KMS-11 (cell line): ENCODE measurements around the gene FITM1.
A peak's percentile ranks its signal among the peaks of the same experiment; 100 is the strongest.

Experiments
- H2AFZ ChIP-seq: fragments of 200-600 bp; sonication (generic); 2 replicates; pipeline ENCODE4 v1.6.1; 2016; ENCODE audit warnings: antibody characterized with exemption, mixed run types, low read depth
- H3K27ac ChIP-seq: fragments of 200-600 bp; sonication (generic); 2 replicates; pipeline ENCODE4 v1.6.1; 2016; ENCODE audit warnings: mild to moderate bottlenecking, mixed run types
- H3K27me3 ChIP-seq: fragments of 200-600 bp; sonication (generic); 2 replicates; pipeline ENCODE4 v1.6.1; 2017; ENCODE audit warnings: mild to moderate bottlenecking, low read depth, mixed run types, moderate library complexity; ENCODE audit not compliant: insufficient read depth
- H3K36me3 ChIP-seq: fragments of 200-600 bp; sonication (generic); 2 replicates; pipeline ENCODE4 v1.6.1; 2017; ENCODE audit warnings: mild to moderate bottlenecking, mixed run types; ENCODE audit not compliant: insufficient read depth
- H3K4me1 ChIP-seq: fragments of 200-600 bp; sonication (generic); 2 replicates; pipeline ENCODE4 v1.6.1; 2016; ENCODE audit warnings: mild to moderate bottlenecking, low read depth, mixed run types; ENCODE audit not compliant: poor library complexity, severe bottlenecking
- H3K4me2 ChIP-seq: fragments of 200-600 bp; sonication (generic); 2 replicates; pipeline ENCODE4 v1.7.0; 2016; ENCODE audit warnings: mild to moderate bottlenecking, mixed run types
- H3K4me3 ChIP-seq: fragments of 200-600 bp; sonication (generic); IDR thresholded peaks from 2 replicates; pipeline ENCODE4 v1.6.1; 2017; ENCODE audit warnings: low read depth, low read length, mixed read lengths; ENCODE audit not compliant: insufficient read depth
- H3K79me2 ChIP-seq: fragments of 200-600 bp; sonication (generic); 2 replicates; pipeline ENCODE4 v1.6.1; 2016; ENCODE audit warnings: low read depth, mixed run types; ENCODE audit not compliant: insufficient read depth
- H3K9ac ChIP-seq: fragments of 200-600 bp; sonication (generic); 2 replicates; pipeline ENCODE4 v1.6.1; 2016; ENCODE audit warnings: mild to moderate bottlenecking, mixed run types
- H4K20me1 ChIP-seq: fragments of 200-600 bp; sonication (generic); 2 replicates; pipeline ENCODE4 v1.6.1; 2016; ENCODE audit warnings: mild to moderate bottlenecking, mixed run types; ENCODE audit not compliant: insufficient read depth
- TF ChIP-seq, protein P1 (sequence below): fragments of 200-600 bp; sonication (generic); conservative IDR thresholded peaks from 2 replicates; pipeline ENCODE4 v1.6.1; 2017; ENCODE audit warnings: low read depth, mild to moderate bottlenecking, antibody characterized with exemption, low read length, moderate library complexity, mixed read lengths

The FITM1 gene

DNA sequence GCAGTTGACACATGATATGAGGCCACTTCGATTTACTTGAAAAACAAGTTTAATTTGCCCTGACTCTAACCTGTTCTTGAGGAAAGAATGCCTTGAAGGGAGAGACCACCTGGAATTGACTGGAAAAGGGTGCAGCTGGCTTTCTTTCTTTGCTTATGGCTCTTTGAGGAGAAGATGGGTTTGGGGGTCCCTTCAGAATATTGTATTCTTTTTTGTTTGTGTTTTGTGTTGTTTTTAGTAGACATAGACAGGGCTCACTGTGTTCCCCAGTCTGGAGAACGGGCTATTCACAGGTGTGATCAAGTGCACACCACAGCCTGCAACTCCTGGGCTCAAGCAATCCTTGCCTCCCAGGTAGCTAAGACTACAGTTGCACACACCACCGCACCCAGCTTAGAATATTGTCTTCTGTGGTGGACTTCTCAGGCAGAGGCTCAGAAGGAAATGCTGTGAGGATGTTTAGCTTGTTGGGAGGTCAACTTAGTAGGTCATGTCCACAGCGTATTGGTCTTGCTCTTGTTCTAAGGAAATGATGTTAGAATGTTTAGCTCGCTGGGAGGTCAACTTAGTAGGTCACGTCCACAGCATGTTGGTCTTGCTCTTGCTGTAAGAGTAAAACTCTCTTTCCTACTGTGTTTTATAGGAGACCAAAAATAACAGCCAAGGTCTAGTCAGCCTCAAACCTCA lies 14.2 kb upstream of the FITM1 start:
- TF ChIP-seq, protein P1, sequence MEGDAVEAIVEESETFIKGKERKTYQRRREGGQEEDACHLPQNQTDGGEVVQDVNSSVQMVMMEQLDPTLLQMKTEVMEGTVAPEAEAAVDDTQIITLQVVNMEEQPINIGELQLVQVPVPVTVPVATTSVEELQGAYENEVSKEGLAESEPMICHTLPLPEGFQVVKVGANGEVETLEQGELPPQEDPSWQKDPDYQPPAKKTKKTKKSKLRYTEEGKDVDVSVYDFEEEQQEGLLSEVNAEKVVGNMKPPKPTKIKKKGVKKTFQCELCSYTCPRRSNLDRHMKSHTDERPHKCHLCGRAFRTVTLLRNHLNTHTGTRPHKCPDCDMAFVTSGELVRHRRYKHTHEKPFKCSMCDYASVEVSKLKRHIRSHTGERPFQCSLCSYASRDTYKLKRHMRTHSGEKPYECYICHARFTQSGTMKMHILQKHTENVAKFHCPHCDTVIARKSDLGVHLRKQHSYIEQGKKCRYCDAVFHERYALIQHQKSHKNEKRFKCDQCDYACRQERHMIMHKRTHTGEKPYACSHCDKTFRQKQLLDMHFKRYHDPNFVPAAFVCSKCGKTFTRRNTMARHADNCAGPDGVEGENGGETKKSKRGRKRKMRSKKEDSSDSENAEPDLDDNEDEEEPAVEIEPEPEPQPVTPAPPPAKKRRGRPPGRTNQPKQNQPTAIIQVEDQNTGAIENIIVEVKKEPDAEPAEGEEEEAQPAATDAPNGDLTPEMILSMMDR: no peak
- Histone ChIP-seq H3K36me3 (no peaks in the 10 kb centered on the region), H3K27ac (no peak overlapping the region)

DNA sequence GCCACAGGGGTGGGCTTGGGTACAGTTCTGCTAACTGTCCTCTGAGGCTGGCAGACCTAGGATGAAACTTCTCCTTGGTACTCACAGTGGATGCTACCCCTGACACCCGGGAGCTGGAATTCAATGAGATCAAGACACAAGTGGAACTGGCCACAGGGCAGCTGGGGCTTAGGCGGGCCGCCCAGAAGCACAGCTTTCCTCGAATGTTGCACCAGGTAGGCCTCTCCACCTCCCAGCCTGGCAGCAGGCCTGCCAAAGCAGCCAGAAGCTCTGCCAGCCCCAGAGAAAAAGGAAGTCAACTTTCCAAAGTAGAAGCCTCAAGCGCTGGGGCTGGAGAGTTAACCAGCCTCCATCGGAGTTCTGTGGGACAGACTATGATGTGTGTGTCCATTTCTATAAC lies 13.3 kb upstream of the FITM1 start:
- Histone ChIP-seq H3K4me2 (no peak overlapping the region), H3K4me3 (no peak overlapping the region), H3K79me2 (no peaks in the 10 kb centered on the region), H3K27ac (no peak overlapping the region), H3K4me1 (peaks cover 7% of the 10 kb centered on the region), H3K27me3 (no peaks in the 10 kb centered on the region), H3K36me3 (no peaks in the 10 kb centered on the region), H4K20me1 (no peaks in the 10 kb centered on the region), H2AFZ (no peak overlapping the region), H3K9ac (no peak overlapping the region)
- TF ChIP-seq, protein P1: no peak

More for the DNA sequence above, 14.2 kb upstream of the FITM1 start:
- Histone ChIP-seq H4K20me1 (no peaks in the 10 kb centered on the region), H3K4me2 (peak overlapping the region; percentile 78), H3K27me3 (no peaks in the 10 kb centered on the region), H3K9ac (no peak overlapping the region), H2AFZ (no peak overlapping the region), H3K4me1 (peaks cover 7% of the 10 kb centered on the region), H3K4me3 (no peak overlapping the region), H3K79me2 (no peaks in the 10 kb centered on the region)

GRCh38 chr14:24119691-24120090 lies 10.8 kb upstream of the FITM1 start:
- peaks cover 7% of the 10 kb centered on the region for H3K4me1 ChIP-seq
- no peak overlapping the region for H3K4me2 ChIP-seq
- H3K4me3 ChIP-seq: no peak overlapping the region
- H2AFZ ChIP-seq: no peak overlapping the region
- no peaks in the 10 kb centered on the region for H3K27me3 ChIP-seq
- TF ChIP-seq, protein P1: no peak
- H3K9ac ChIP-seq: no peak overlapping the region
- H3K27ac ChIP-seq: no peak overlapping the region
- no peaks in the 10 kb centered on the region for H3K36me3 ChIP-seq
- no peaks in the 10 kb centered on the region for H3K79me2 ChIP-seq
- H4K20me1 ChIP-seq: no peaks in the 10 kb centered on the region

- Histone ChIP-seq H3K79me2 (no peaks in the 10 kb centered on the region), H4K20me1 (no peaks in the 10 kb centered on the region), H3K9ac (no peak overlapping the region), H3K36me3 (no peaks in the 10 kb centered on the region), H3K27ac (no peak overlapping the region), H3K4me1 (peaks cover under 1% of the 10 kb centered on the region), H2AFZ (no peak overlapping the region), H3K4me2 (no peak overlapping the region), H3K4me3 (no peak overlapping the region), H3K27me3 (no peaks in the 10 kb centered on the region)
- TF ChIP-seq, protein P1: no peak
Observed at GRCh38 chr14:24121210-24121609, 9.2 kb upstream of the FITM1 start.
